DOHH2 (cell line): ENCODE data around the gene KIR2DL3.
"Not testable (repeated sequence)": the region's sequence is repeated elsewhere in the genome, so short reads cannot be mapped to it uniquely, and the experiment has no call there.

Source experiments
- CTCF ChIP-seq: fragments of 200-600 bp; sonication (generic); IDR thresholded peaks from one replicate; pipeline ENCODE4 v1.5.1; 2014; ENCODE audit warnings: antibody characterized with exemption, mild to moderate bottlenecking, low read depth, low read length; ENCODE audit not compliant: poor library complexity, severe bottlenecking
- EZH2phosphoT487 ChIP-seq: fragments of 200-600 bp; sonication (generic); IDR thresholded peaks from 2 replicates; pipeline ENCODE4 v1.6.1; 2017; ENCODE audit warnings: borderline replicate concordance, mild to moderate bottlenecking, antibody characterized with exemption, low read length, moderate library complexity, mixed read lengths

- TF ChIP-seq CTCF, EZH2phosphoT487: not testable (repeated sequence)
Measured at GRCh38 chr19:54744080-54744479, 5.8 kb downstream of the KIR2DL3 start.
